Peyer's patch (tissue), 4 donors: ENCODE results near the gene ANKRD28.

Experiments
- POLR2A ChIP-seq, 2 donors: fragments of 450-650 bp; IDR thresholded peaks; one replicate each; pipeline ENCODE4 v1.5.1; 2017; ENCODE audit warnings: antibody characterized with exemption in 2 of 2, mild to moderate bottlenecking in 2 of 2, moderate library complexity in 2 of 2
- TF ChIP-seq, protein P1 (sequence below), 6 experiments: fragments of 450-650 bp in 4 of 6; fragments of 200-600 bp in 2 of 6; sonication (generic) in 1 of 6; IDR thresholded peaks; one replicate each; pipeline ENCODE4 v1.5.1; 2017 to 2019; ENCODE audit warnings: antibody characterized with exemption in 6 of 6, mild to moderate bottlenecking in 3 of 6, moderate library complexity in 1 of 6

DNA sequence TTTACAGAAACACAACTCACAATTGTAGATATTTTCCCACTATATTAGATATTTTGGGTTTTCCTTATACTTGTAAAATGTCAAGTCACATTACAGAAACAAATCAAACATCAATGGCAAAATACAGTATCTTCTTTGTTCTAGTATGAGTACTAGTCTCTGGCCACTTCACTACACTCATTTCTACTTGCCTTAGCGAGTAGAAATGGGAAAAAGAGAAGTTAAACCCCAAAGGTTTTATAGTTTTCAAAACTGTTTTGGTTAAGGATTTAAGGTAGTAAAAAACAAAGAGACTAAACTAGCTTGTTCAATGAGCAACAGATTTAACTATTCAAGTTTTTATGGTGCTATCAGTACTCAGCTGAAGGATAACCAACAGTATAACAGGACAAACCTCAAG lies 114.5 kb downstream of the ANKRD28 start:
- TF ChIP-seq POLR2A (IDR thresholded peaks at IDR 0.05), result no peak
- TF ChIP-seq, protein P1, sequence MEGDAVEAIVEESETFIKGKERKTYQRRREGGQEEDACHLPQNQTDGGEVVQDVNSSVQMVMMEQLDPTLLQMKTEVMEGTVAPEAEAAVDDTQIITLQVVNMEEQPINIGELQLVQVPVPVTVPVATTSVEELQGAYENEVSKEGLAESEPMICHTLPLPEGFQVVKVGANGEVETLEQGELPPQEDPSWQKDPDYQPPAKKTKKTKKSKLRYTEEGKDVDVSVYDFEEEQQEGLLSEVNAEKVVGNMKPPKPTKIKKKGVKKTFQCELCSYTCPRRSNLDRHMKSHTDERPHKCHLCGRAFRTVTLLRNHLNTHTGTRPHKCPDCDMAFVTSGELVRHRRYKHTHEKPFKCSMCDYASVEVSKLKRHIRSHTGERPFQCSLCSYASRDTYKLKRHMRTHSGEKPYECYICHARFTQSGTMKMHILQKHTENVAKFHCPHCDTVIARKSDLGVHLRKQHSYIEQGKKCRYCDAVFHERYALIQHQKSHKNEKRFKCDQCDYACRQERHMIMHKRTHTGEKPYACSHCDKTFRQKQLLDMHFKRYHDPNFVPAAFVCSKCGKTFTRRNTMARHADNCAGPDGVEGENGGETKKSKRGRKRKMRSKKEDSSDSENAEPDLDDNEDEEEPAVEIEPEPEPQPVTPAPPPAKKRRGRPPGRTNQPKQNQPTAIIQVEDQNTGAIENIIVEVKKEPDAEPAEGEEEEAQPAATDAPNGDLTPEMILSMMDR (IDR thresholded peaks at IDR 0.05), result no peak
